ENCODE measurements around the gene PLAAT4. TPM values are rescaled to one million over a fixed set of nuclear protein-coding genes. Genes with fewer than 3 reads are reported as not detected.

Gene PLAAT4, protein sequence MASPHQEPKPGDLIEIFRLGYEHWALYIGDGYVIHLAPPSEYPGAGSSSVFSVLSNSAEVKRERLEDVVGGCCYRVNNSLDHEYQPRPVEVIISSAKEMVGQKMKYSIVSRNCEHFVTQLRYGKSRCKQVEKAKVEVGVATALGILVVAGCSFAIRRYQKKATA
- total RNA-seq: 100 to 1,000 TPM in 1 of 2 donors, 10 to 100 TPM in 1; 42.5 to 193 TPM

DNA sequence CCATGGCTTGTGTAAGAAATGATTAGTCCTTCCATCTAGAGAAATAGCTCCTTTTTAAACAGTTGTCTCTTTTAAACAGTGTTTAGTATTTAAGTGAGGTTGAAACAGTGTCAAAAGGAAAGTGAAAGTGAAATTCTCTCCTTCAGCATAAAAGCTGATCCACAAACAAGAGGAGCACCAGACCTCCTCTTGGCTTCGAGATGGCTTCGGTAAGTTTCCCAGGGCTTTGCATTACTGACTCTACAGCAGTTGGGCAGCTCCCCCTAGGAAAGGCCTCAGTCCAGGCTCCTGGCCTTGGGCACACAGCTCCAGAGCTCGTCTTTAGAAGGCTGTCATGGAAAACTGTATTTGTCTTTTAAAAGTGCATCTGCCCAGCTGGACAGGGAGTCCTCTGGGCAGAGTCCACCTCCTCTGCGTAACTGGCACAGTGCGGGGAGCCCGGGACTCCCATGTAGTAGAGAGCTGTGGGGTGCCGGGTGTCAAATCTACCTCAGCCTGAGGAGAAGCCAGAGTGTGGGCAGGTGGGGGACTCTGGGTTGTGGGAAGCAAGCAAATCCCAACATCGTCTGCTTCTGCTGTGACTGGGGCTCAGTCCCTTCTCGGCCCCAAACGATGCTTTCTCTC is at the start of gene PLAAT4:
Gene PLAAT4, plus strand, starts transcription at position 140 of the 624 bp plus-strand sequence. Its CDS starts 61 bp downstream, at position 201.
- DNase-seq (ENCODE audit: low spot score) (peak; percentile 59), ATAC-seq (peak; percentile 67 to 77)
- Mint-ChIP-seq H3K9me3 (no peaks in the 10 kb centered on the region), H3K4me3 (peak within 1 kb of the TSS; percentile 87), H3K27me3 (no peaks in the 10 kb centered on the region), H3K4me1 (ENCODE audit: low read depth in 2 of 2) (peaks cover 66 to 77% of the 10 kb centered on the region in 2 donors), H3K27ac (peak within 1 kb of the TSS; percentile 82 to 97), H3K36me3 (no peaks in the 10 kb centered on the region)

DNA sequence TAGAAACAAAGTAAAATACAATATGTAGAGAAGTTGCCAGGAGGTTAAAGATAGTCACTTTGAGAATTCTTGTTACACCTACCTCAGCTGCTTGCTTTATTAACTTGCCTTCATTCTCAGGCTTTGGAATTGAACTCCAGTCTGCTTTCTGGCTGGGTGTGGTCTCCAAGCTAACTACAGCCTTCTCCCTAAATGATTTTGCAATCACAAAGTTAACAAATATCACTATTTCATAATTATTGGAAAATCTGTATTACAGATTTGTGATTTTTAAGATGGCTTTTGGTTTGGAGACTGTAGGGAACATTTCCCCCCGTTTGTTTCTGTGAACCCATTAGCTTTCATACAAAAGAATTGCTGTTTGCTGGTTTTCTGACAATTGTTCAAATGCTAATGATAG is 47.8 kb upstream of the PLAAT4 start:
- peaks cover 18% of the 10 kb centered on the region for H3K36me3 Mint-ChIP-seq
- peaks cover 5 to 28% of the 10 kb centered on the region in 2 donors for H3K27me3 Mint-ChIP-seq
- no peak overlapping the region for H3K27ac Mint-ChIP-seq
- H3K4me3 Mint-ChIP-seq: no peak overlapping the region
- ATAC-seq (no peak), DNase-seq (ENCODE audit: low spot score) (no peak)
- peaks cover 6 to 16% of the 10 kb centered on the region in 2 donors for H3K4me1 Mint-ChIP-seq (ENCODE audit: low read depth in 2 of 2)
- peaks cover 3% of the 10 kb centered on the region for H3K9me3 Mint-ChIP-seq

DNA sequence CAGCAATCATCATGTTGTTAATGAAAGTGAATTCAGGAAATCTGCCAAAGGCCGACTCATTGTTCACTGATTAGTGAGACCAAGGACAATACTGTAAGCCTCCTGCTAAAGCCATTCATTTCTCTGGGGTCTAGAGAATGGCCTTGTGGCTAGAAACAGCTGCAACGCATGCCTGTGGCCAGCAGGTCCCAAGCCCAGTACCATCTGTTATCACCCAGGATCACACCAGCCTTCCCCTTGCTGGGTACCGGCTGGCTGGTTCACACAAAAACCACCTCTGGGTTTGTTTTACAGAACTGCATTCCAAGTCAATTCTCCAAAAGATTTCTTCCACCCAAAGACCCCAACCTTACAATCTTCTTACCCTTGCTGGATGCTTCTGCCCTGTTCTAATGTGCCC is 46.7 kb upstream of the PLAAT4 start:
- DNase-seq (ENCODE audit: low spot score) (no peak), ATAC-seq (no peak)
- H3K27ac Mint-ChIP-seq: no peak overlapping the region
- H3K4me1 Mint-ChIP-seq (ENCODE audit: low read depth in 2 of 2): peaks cover 6 to 16% of the 10 kb centered on the region in 2 donors
- H3K27me3 Mint-ChIP-seq: peaks cover 12 to 20% of the 10 kb centered on the region in 2 donors
- peak overlapping the region; percentile 73 for H3K4me3 Mint-ChIP-seq
- H3K9me3 Mint-ChIP-seq: peaks cover 2% of the 10 kb centered on the region
- H3K36me3 Mint-ChIP-seq: peaks cover 8% of the 10 kb centered on the region

DNA sequence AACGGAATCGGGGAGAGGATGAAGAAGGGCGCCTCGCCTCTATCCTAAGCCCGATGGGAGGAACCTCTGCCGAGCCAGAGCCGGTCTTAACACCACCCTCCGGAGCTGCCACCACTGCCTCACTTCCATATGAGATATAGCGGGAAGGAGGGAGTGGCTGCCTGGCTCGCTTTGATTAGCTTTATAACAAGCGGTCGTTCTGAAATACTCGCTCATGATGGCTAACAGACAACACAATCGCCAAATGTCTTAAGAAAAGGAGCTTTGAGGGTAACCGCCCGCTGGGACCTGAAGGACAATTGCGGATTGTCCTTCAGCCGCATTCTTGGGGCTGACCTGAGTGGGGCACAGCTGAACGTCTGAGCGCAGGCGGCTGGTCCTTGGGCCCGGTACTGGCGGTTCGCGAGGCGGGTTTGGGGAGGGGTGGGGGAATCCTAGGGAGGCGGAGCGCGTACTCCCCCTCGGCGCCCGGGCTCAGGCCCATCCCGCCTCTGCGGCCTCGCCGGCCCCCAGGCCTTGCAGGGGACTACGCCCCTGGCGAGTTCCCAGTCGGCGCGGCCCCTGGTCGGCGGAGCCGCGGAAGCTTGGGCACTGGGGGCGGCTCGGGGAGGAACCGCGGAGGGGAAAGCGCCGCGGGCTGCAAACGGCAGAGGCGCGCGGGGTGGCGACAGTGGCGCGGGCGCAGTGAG is 45.9 kb upstream of the PLAAT4 start, which contains the start of gene PLAAT5:
Gene PLAAT5, minus strand, starts transcription at position 617 of the 689 bp plus-strand sequence. Its CDS starts 133 bp downstream, at position 484.
- ATAC-seq: peak; percentile 67 to 84
- H3K27ac Mint-ChIP-seq: peak within 1 kb of the TSS in 1 of 2 donors; percentile 16
- H3K4me1 Mint-ChIP-seq (ENCODE audit: low read depth in 2 of 2): peaks cover 6 to 16% of the 10 kb centered on the region in 2 donors
- peak within 1 kb of the TSS; percentile 73 for H3K4me3 Mint-ChIP-seq
- no peaks in the 10 kb centered on the region for H3K9me3 Mint-ChIP-seq
- peaks cover 12 to 17% of the 10 kb centered on the region in 2 donors for H3K27me3 Mint-ChIP-seq
- peak; percentile 63 for DNase-seq (ENCODE audit: low spot score)
- H3K36me3 Mint-ChIP-seq: peaks cover under 1% of the 10 kb centered on the region

DNA sequence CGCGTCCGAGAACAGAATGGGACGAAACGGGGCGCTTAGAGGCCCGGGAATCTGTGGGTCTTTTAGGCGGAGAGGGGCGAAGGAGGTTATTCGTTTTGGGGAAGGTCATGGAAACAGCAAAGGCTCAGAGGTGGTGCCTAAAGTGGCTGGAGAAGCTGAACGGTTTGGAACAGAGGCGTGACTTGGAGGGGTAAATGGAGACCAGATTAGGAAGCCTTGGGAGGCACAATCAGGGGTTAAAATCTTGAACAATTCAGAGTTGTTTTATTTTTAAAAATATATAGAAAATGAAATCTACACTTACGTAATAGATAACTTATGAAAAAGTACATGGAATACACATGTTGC is 45.4 kb upstream of the PLAAT4 start:
- ATAC-seq (no peak), DNase-seq (ENCODE audit: low spot score) (no peak)
- Mint-ChIP-seq H3K9me3 (no peaks in the 10 kb centered on the region), H3K4me1 (ENCODE audit: low read depth in 2 of 2) (peaks cover 6 to 16% of the 10 kb centered on the region in 2 donors), H3K4me3 (peak overlapping the region; percentile 73), H3K27me3 (peaks cover 13 to 17% of the 10 kb centered on the region in 2 donors), H3K36me3 (no peaks in the 10 kb centered on the region), H3K27ac (no peak overlapping the region)

DNA sequence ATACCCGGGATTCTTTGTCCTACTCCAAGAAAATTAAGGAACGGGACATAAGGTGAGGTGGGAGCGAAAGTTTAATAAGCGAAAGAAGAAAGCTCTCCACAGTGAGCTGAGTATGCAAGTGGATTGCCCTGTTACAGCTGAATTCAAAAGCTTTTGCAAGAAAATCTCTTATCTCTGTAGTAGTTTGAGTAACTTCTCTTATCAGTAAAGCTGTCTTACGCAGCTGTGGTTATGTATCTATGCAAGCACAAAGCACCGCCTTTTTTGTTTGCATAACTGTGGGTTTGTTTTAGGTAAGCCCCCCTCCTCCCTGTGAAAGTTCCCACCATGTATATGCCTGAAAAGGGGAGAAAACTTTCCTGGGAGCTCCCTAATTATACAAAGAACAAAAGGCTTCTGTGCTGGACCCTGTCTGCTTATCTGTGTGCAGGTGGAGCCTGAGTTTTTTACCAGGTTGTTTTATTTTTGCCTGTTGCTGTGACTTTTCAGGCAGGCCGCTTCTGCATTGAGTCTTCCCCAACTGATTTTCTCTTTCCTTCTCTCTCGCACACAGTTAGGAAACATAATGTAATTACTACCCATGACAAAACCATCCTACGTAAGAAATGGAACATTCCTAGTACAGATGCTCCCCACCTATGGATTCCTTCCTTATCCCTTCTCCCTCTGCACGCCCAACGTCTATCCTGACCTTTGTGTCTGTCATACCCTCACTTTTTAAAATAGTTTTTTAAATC is 44.8 kb upstream of the PLAAT4 start:
- Mint-ChIP-seq H3K27me3 (peaks cover 16 to 23% of the 10 kb centered on the region in 2 donors), H3K36me3 (no peaks in the 10 kb centered on the region), H3K9me3 (no peaks in the 10 kb centered on the region), H3K4me1 (ENCODE audit: low read depth in 2 of 2) (peaks cover 6 to 16% of the 10 kb centered on the region in 2 donors), H3K4me3 (peak overlapping the region; percentile 73), H3K27ac (peak overlapping the region in 1 of 2 donors; percentile 16)
- peak in 1 of 2 donors; percentile 46 for ATAC-seq
- DNase-seq (ENCODE audit: low spot score): no peak

DNA sequence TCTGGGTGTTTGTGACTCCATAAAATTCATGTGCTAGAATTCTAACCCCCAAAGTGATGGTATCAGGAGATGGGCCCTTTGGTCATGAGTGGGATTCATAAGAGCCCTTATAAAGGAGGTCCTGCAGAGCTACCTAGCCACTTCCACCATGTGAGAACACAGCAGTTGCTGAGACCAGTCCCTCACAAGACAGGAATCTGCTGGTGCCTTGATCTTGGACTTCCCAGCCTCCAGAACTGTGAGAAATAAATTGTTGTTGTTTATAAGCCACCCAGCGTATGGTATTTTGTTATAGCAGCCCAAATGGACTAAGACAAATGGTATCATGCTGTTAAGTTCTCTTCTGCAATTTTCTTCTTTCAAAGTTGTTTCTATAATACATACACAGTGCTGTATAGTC is 44.2 kb upstream of the PLAAT4 start:
- no peak for DNase-seq (ENCODE audit: low spot score)
- Mint-ChIP-seq H3K4me1 (ENCODE audit: low read depth in 2 of 2) (peaks cover 6 to 16% of the 10 kb centered on the region in 2 donors), H3K27me3 (peaks cover 20 to 28% of the 10 kb centered on the region in 2 donors), H3K4me3 (peak overlapping the region; percentile 73), H3K36me3 (no peaks in the 10 kb centered on the region), H3K27ac (peak overlapping the region in 1 of 2 donors; percentile 16), H3K9me3 (no peaks in the 10 kb centered on the region)
- no peak for ATAC-seq

DNA sequence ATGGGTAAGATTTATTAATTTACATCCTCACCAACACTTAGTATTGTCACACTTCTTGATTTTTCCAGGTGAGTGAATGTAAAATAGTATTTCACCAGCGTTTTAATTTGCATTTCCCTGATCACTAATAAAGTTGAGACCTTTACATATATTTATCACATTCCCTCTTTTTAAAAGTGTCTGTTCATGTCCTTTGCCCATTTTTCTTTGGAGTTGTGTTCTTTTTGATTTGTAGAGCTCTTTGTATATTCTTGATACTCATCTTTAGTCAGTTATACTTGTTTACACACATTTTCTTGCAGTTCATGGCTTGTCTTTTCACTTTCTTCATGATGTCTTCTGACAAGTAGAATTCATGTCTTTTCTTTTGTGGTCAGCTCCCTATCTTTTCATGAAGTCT is 43.5 kb upstream of the PLAAT4 start:
- no peak for ATAC-seq

DNA sequence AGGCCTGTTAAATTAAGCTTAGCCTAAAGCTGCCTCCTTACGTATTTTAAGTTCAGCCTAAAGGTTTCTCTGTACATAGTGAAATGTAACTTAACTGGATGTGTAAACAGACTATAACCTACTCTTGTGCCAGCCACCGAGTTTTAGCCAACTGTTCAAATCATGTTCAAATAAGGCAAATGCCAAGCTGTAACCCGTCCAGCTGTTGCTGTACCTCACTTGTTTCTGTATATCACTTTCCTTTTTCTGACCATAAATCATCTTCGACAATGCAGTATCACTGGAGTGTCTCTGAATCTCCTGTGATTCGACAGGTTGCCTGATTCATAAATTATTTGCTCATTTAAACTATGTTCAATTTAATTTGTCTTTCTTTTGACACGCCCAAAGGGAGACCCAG is 41.6 kb upstream of the PLAAT4 start:
- Mint-ChIP-seq H3K9me3 (peaks cover 3% of the 10 kb centered on the region), H3K36me3 (peaks cover 6% of the 10 kb centered on the region), H3K4me3 (no peak overlapping the region), H3K4me1 (ENCODE audit: low read depth in 2 of 2) (peaks cover 6 to 16% of the 10 kb centered on the region in 2 donors), H3K27ac (no peak overlapping the region), H3K27me3 (peaks cover 22 to 28% of the 10 kb centered on the region in 2 donors)
- ATAC-seq: no peak
- DNase-seq (ENCODE audit: low spot score): no peak

More for the DNA sequence above, 43.5 kb upstream of the PLAAT4 start:
- no peaks in the 10 kb centered on the region for H3K9me3 Mint-ChIP-seq
- peaks cover 6 to 16% of the 10 kb centered on the region in 2 donors for H3K4me1 Mint-ChIP-seq (ENCODE audit: low read depth in 2 of 2)
- no peaks in the 10 kb centered on the region for H3K36me3 Mint-ChIP-seq
- no peak overlapping the region for H3K27ac Mint-ChIP-seq
- DNase-seq (ENCODE audit: low spot score): no peak
- no peak overlapping the region for H3K4me3 Mint-ChIP-seq
- peaks cover 22 to 28% of the 10 kb centered on the region in 2 donors for H3K27me3 Mint-ChIP-seq

DNA sequence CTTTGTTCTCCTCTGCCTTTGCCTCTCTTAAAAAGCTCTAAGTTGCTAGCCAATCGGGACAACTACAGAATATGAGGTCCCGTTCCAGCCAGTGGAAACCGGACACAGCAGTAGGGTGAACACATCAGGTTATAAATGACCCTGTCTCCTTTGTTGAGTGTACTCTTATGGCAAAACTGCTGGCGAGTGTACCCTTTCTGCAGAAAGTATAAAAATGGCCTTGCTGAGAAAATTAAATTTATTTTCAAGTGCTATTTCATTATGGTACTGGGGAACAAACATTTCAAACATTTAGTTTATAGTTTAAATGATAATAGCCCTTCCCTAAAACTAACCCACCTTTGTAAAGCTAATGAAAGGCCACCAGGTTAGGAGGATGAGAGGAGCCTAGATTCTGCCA is 36.7 kb upstream of the PLAAT4 start:
- peaks cover 14% of the 10 kb centered on the region for H3K36me3 Mint-ChIP-seq
- no peak for DNase-seq (ENCODE audit: low spot score)
- H3K4me1 Mint-ChIP-seq (ENCODE audit: low read depth in 2 of 2): peaks cover 0 to 4% of the 10 kb centered on the region in 2 donors
- H3K9me3 Mint-ChIP-seq: peaks cover 3% of the 10 kb centered on the region
- H3K27me3 Mint-ChIP-seq: peaks cover 10 to 11% of the 10 kb centered on the region in 2 donors
- no peak for ATAC-seq
- H3K27ac Mint-ChIP-seq: no peak overlapping the region
- no peak overlapping the region for H3K4me3 Mint-ChIP-seq

DNA sequence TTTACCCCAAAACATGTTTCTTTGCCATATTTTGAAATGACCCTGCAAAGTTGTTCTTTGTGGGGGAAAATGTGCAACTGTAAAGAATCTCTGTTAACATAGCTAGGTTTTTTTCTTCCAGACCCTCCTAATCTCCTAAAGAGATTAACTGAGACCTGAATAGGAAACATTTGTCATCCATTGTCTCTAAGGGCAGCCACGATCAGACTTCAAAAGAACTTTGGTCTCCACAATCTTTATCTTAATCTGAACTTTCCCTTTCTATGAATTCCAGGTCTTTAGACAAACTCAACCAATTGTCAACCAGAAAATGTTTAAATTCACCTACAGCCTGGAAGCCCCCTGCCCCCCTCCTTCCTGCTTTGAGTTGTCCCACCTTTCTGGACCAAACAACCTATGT is 35.4 kb upstream of the PLAAT4 start:
- peaks cover 8 to 10% of the 10 kb centered on the region in 2 donors for H3K27me3 Mint-ChIP-seq

DNA sequence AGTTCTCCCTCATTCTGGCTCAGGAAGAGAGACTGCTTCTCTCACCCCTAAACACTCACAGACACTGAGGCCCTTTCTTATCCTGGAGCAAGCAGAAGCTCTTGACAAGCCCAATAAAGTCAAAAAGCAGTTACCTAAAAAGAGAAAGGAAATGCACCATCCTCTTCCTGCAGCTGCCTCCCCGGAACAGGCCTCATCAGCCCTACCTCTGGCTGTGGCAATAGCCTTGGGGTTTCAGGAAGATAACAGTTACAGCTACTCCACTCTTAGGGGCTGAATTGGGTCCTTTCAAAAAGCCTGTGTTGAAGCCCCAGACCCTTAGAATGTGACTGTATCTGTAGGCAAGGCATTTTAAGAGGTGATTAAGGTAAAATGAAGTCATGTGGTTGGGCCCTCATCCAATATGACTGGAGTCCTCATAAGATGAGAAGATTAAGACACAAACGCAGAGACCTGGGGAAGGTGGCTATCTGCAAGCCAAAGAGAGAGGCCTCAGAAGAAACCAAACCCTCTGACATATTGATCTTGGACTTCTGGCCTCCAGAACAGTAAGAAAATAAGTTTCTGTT is 34.3 kb upstream of the PLAAT4 start:
- peaks cover 0 to 15% of the 10 kb centered on the region in 2 donors for H3K4me1 Mint-ChIP-seq (ENCODE audit: low read depth in 2 of 2)
- peak overlapping the region in 1 of 2 donors; percentile 54 for H3K27ac Mint-ChIP-seq
- peaks cover 0 to 2% of the 10 kb centered on the region in 2 donors for H3K27me3 Mint-ChIP-seq

More for the DNA sequence above, 35.4 kb upstream of the PLAAT4 start:
- H3K4me1 Mint-ChIP-seq (ENCODE audit: low read depth in 2 of 2): peaks cover 0 to 7% of the 10 kb centered on the region in 2 donors
- peaks cover 3% of the 10 kb centered on the region for H3K9me3 Mint-ChIP-seq
- no peak overlapping the region for H3K27ac Mint-ChIP-seq
- DNase-seq (ENCODE audit: low spot score) (no peak), ATAC-seq (no peak)
- H3K36me3 Mint-ChIP-seq: peaks cover 14% of the 10 kb centered on the region
- no peak overlapping the region for H3K4me3 Mint-ChIP-seq

DNA sequence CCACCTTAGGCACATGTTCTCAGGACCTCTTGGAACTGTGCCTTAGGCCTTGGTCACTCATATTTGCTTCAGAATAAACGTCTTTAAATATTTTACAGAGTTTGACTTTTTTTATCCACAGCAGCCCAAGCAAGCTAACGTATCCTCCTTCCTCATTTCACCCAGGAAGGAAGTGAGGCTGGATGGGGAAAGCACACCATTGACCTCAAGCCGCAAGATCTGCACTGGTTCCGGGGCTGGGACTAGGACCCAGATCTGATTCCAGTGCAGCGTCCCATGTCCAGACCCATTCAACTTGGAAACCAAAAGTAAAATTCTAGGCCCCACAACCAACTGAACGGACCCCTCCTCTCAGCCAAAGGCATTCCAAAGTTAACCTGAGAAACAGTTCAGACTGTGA is 33.1 kb upstream of the PLAAT4 start:
- no peak overlapping the region for H3K4me3 Mint-ChIP-seq
- peaks cover 0 to 16% of the 10 kb centered on the region in 2 donors for H3K4me1 Mint-ChIP-seq (ENCODE audit: low read depth in 2 of 2)
- no peak overlapping the region for H3K27ac Mint-ChIP-seq
- no peak for DNase-seq (ENCODE audit: low spot score)
- H3K9me3 Mint-ChIP-seq: peaks cover 3% of the 10 kb centered on the region
- H3K36me3 Mint-ChIP-seq: peaks cover 14% of the 10 kb centered on the region
- no peak for ATAC-seq
- no peaks in the 10 kb centered on the region for H3K27me3 Mint-ChIP-seq

More for the DNA sequence above, 34.3 kb upstream of the PLAAT4 start:
- ATAC-seq: no peak
- Mint-ChIP-seq H3K9me3 (peaks cover 3% of the 10 kb centered on the region), H3K36me3 (peaks cover 14% of the 10 kb centered on the region), H3K4me3 (no peak overlapping the region)
- DNase-seq (ENCODE audit: low spot score): no peak

Measured in natural killer cell treated with Interleukin-12 subunit alpha and Interleukin-12 subunit beta and Interleukin-15 and Interleukin-18, amount 100 ng/mL, for 72 hours (primary cell).